ENCODE results near the gene RPRD1B. TPM values are rescaled to one million over a fixed set of nuclear protein-coding genes. Genes with fewer than 3 reads are reported as not detected.
A peak's percentile ranks its signal among the peaks of the same experiment; 100 is the strongest.

Gene RPRD1B
- total and polyA plus RNA-seq, 2 of the 13 experiments (the other 11 are each of a cell fraction or from before 2014, with no cell fraction given) = 31.1 to 41.5 TPM

- DNase-seq (ENCODE audit: low spot score) = no peak
- intact Hi-C loops (cut with micrococcal nuclease; ENCODE audit: unreplicated experiment) (no loop called here), in situ Hi-C loops (cut with HindIII; ENCODE audit: extremely low pct_ligation_motif_present, low pct_unique_long_range_greater_than_20kb) (loop anchor here (25.0 kb wide), 1 partner anchor 352 kb away; no protein-coding TSS in a partner anchor)
- ATAC-seq = no peak
- peaks cover 5% of the 10 kb centered on the region for H3K79me2 ChIP-seq (ENCODE audit: insufficient read depth, low read length)
- CTCF ChIA-PET (ENCODE audit: low intra/inter-chr PET ratio, low total read pairs) = interaction anchor here (6.1 kb wide), 1 partner anchor 161 kb away, joined by 140 read pairs; no protein-coding TSS in a partner anchor
- H3K4me1 ChIP-seq (ENCODE audit: insufficient read depth, low read length) = peaks cover 22% of the 10 kb centered on the region
- H4K20me1 ChIP-seq (ENCODE audit: insufficient read depth, low read length) = peaks cover 22% of the 10 kb centered on the region
- TF ChIP-seq ZZZ3 (CRISPR knock-in tag; IDR thresholded peaks at IDR 0.05; ENCODE audit: borderline replicate concordance) (no peak), HCFC1 (IDR thresholded peaks at IDR 0.05; ENCODE audit: low read depth, low read length) (no peak), CEBPB (IDR thresholded peaks at IDR 0.05; ENCODE audit: borderline replicate concordance, low read depth, low read length) (no peak), TCF7 (IDR thresholded peaks at IDR 0.05; ENCODE audit: low read depth) (no peak), TCF7L2 (IDR thresholded peaks at IDR 0.05; ENCODE audit: low read depth, low read length) (peak; percentile 31; the same call in 1 of the 2 replicates), AGO2 (optimal IDR thresholded peaks at IDR 0.05; ENCODE audit: low read depth, low read length) (peak; percentile 49), SRSF1 (optimal IDR thresholded peaks at IDR 0.05; ENCODE audit: low read depth, low read length) (no peak)
- WGBS (ENCODE audit: low lambda C conversion rate) = 93% methylated on average over 5 of the region's 5 CpGs
- H3K4me2 ChIP-seq (ENCODE audit: low read depth, low read length) = no peak overlapping the region
- H3K9ac ChIP-seq (ENCODE audit: insufficient read depth, low read depth, low read length) = no peak overlapping the region
- no peak overlapping the region for H3K27ac ChIP-seq (ENCODE audit: extremely low read length, insufficient read depth, low read length)
- no peaks in the 10 kb centered on the region for H3K27me3 ChIP-seq (ENCODE audit: control insufficient read depth in 1 of 2, insufficient read depth in 2 of 2, low read length in 2 of 2)
- H2AFZ ChIP-seq (ENCODE audit: low read length) = no peak overlapping the region
- no TSS peak for BruUV-seq (replicated peaks)
- no peak for FAIRE-seq
- POLR2A ChIA-PET = interaction anchor here (1.6 kb wide), 1 partner anchor 84 kb away, joined by 3 read pairs; no protein-coding TSS in a partner anchor
- no peak overlapping the region for H3K4me3 ChIP-seq (replicated peaks in 1 of 3; ENCODE audit: insufficient read depth in 1 of 3, low read depth in 2 of 3, low read length in 3 of 3)
- peaks cover 44 to 93% of the 10 kb centered on the region in 2 experiments for H3K36me3 ChIP-seq (replicated peaks in 1 of 2; ENCODE audit: control insufficient read depth in 1 of 2, insufficient read depth in 2 of 2, low read length in 2 of 2)
- H3K9me3 ChIP-seq (ENCODE audit: low read length) = no peaks in the 10 kb centered on the region
Observed at GRCh38 chr20:38060536-38060935, 27.0 kb downstream of the RPRD1B start.

- TSS peak; percentile 3 for BruUV-seq (replicated peaks)
- intact Hi-C loops (cut with micrococcal nuclease; ENCODE audit: unreplicated experiment) = no loop called here
- no peak overlapping the region for H3K4me2 ChIP-seq (ENCODE audit: low read depth, low read length)
- H3K79me2 ChIP-seq (ENCODE audit: insufficient read depth, low read length) = no peaks in the 10 kb centered on the region
- FAIRE-seq = no peak
- peaks cover 18% of the 10 kb centered on the region for H4K20me1 ChIP-seq (ENCODE audit: insufficient read depth, low read length)
- H3K9me3 ChIP-seq (ENCODE audit: low read length) = no peaks in the 10 kb centered on the region
- no peak overlapping the region for H3K9ac ChIP-seq (ENCODE audit: insufficient read depth, low read depth, low read length)
- H3K27me3 ChIP-seq (ENCODE audit: control insufficient read depth in 1 of 2, insufficient read depth in 2 of 2, low read length in 2 of 2) = no peaks in the 10 kb centered on the region
- in situ Hi-C loops (cut with HindIII; ENCODE audit: extremely low pct_ligation_motif_present, low pct_unique_long_range_greater_than_20kb) = loop anchor here (25.0 kb wide), 1 partner anchor 351 kb away; no protein-coding TSS in a partner anchor
- POLR2A ChIA-PET = interaction anchor here (1.6 kb wide), 1 partner anchor 83 kb away, joined by 3 read pairs; no protein-coding TSS in a partner anchor
- no peak overlapping the region for H3K4me3 ChIP-seq (replicated peaks in 1 of 3; ENCODE audit: insufficient read depth in 1 of 3, low read depth in 2 of 3, low read length in 3 of 3)
- CTCF ChIA-PET (ENCODE audit: low intra/inter-chr PET ratio, low total read pairs) = interaction anchor here (6.1 kb wide), 1 partner anchor 160 kb away, joined by 140 read pairs; no protein-coding TSS in a partner anchor
- peaks cover 50 to 93% of the 10 kb centered on the region in 2 experiments for H3K36me3 ChIP-seq (replicated peaks in 1 of 2; ENCODE audit: control insufficient read depth in 1 of 2, insufficient read depth in 2 of 2, low read length in 2 of 2)
- WGBS (ENCODE audit: low lambda C conversion rate) = 95% methylated on average over 4 of the region's 4 CpGs
- ATAC-seq = no peak
- no peak overlapping the region for H3K27ac ChIP-seq (ENCODE audit: extremely low read length, insufficient read depth, low read length)
- H2AFZ ChIP-seq (ENCODE audit: low read length) = no peak overlapping the region
- peaks cover 26% of the 10 kb centered on the region for H3K4me1 ChIP-seq (ENCODE audit: insufficient read depth, low read length)
- no peak for DNase-seq (ENCODE audit: low spot score)
- TF ChIP-seq ZNF766 (CRISPR knock-in tag; IDR thresholded peaks at IDR 0.05; ENCODE audit: borderline replicate concordance) = no peak
- TF ChIP-seq ZNF678 (CRISPR knock-in tag; IDR thresholded peaks at IDR 0.05) = no peak
- no peak for TF ChIP-seq ZNF3 (CRISPR knock-in tag; IDR thresholded peaks at IDR 0.05)
- TF ChIP-seq ZNF772 (CRISPR knock-in tag; IDR thresholded peaks at IDR 0.05) = no peak
- no peak for TF ChIP-seq STAG1 (CRISPR knock-in tag; IDR thresholded peaks at IDR 0.05)
- TF ChIP-seq XRCC5 (optimal IDR thresholded peaks at IDR 0.05; ENCODE audit: low read length) = no peak
- TF ChIP-seq PBX3 (CRISPR knock-in tag; IDR thresholded peaks at IDR 0.05; ENCODE audit: borderline replicate concordance) = no peak
- TF ChIP-seq SMARCE1 (IDR thresholded peaks at IDR 0.05; ENCODE audit: borderline replicate concordance) = no peak
- TF ChIP-seq HNF4G (IDR thresholded peaks at IDR 0.05; ENCODE audit: borderline replicate concordance, low read depth, low read length) = no peak
- TF ChIP-seq HNF4G (CRISPR knock-in tag; IDR thresholded peaks at IDR 0.05; ENCODE audit: borderline replicate concordance, low read depth) = no peak
- no peak for TF ChIP-seq PAF1 (CRISPR knock-in tag; IDR thresholded peaks at IDR 0.05)
- TF ChIP-seq BHLHE40 (IDR thresholded peaks at IDR 0.05; ENCODE audit: low read length) = no peak
- no peak for TF ChIP-seq CBX2 (IDR thresholded peaks at IDR 0.05; ENCODE audit: low read depth, low read length)
- TF ChIP-seq CBX2 (CRISPR knock-in tag; IDR thresholded peaks at IDR 0.05; ENCODE audit: low read depth) = no peak
- TF ChIP-seq MBNL3 (CRISPR knock-in tag; conservative IDR thresholded peaks at IDR 0.05) = no peak
Observed at GRCh38 chr20:38061109-38061508, 27.6 kb downstream of the RPRD1B start.
